SJSA1 (cell line): ENCODE data around the gene ADD3. TPM values are rescaled to one million over a fixed set of nuclear protein-coding genes. Genes with fewer than 3 reads are reported as not detected.

Source experiments
- DNase-seq, 2 experiments: peaks; one replicate each; pipeline ENCODE4 v3.0.0-alpha.2; 2015 to 2020; ENCODE audit warnings: low spot score in 2 of 2, low read depth in 1 of 2
- H3K27ac ChIP-seq: fragments of 250-450 bp; sonication (Bioruptor Pico); 2 replicates; pipeline ENCODE4 v1.5.1; 2020; ENCODE audit warnings: mild to moderate bottlenecking, moderate library complexity
- H3K27me3 ChIP-seq: fragments of 250-450 bp; sonication (Bioruptor Pico); replicated peaks from 2 replicates; pipeline ENCODE4 v1.5.1; 2020; ENCODE audit warnings: mild to moderate bottlenecking, moderate library complexity
- H3K36me3 ChIP-seq: fragments of 250-450 bp; sonication (Bioruptor Pico); 2 replicates; pipeline ENCODE4 v1.5.1; 2020; ENCODE audit warnings: mild to moderate bottlenecking
- H3K4me1 ChIP-seq: fragments of 250-450 bp; sonication (Bioruptor Pico); replicated peaks from 2 replicates; pipeline ENCODE4 v1.6.1; 2021; ENCODE audit warnings: mild to moderate bottlenecking
- H3K4me3 ChIP-seq: fragments of 250-450 bp; sonication (Bioruptor Pico); 2 replicates; pipeline ENCODE4 v1.5.1; 2020; ENCODE audit warnings: mild to moderate bottlenecking
- H3K9me3 ChIP-seq: fragments of 250-450 bp; sonication (Bioruptor Pico); replicated peaks from 2 replicates; pipeline ENCODE4 v1.5.1; 2020; ENCODE audit warnings: mild to moderate bottlenecking
- total RNA-seq: library from RNA; depleted of rRNA; stranded (reverse); fragments of >200 nt; shearing (Covaris generic); gene quantifications from 2 replicates; pipeline ENCODE4 v1.2.3, GENCODE V29; 2014

The ADD3 gene
- total RNA-seq, 1 experiment from 2014 or later, result 303 TPM

GRCh38 chr10:110147961-110148360, 140.2 kb downstream of the ADD3 start:
- Histone ChIP-seq H3K36me3 (no peaks in the 10 kb centered on the region), H3K27ac (no peak overlapping the region), H3K27me3 (no peaks in the 10 kb centered on the region), H3K4me1 (peaks cover 21% of the 10 kb centered on the region), H3K9me3 (no peaks in the 10 kb centered on the region), H3K4me3 (no peak overlapping the region)
- peak in 1 of 2 experiments; percentile 22 for DNase-seq

GRCh38 chr10:110149259-110149658, 141.5 kb downstream of the ADD3 start:
- Histone ChIP-seq H3K4me3 (no peak overlapping the region), H3K36me3 (0 out of 2 replicates have a peak, but pooled peaks cover 4% of the 10 kb centered on the region), H3K4me1 (peaks cover 14% of the 10 kb centered on the region), H3K9me3 (no peaks in the 10 kb centered on the region), H3K27ac (no peak overlapping the region), H3K27me3 (no peaks in the 10 kb centered on the region; the same call in 1 of the 2 replicates)
- no peak for DNase-seq

GRCh38 chr10:110150046-110150445, 142.3 kb downstream of the ADD3 start:
- H3K27ac ChIP-seq, result no peak overlapping the region
- H3K36me3 ChIP-seq, result 0 out of 2 replicates have a peak, but pooled peaks cover 4% of the 10 kb centered on the region
- H3K27me3 ChIP-seq, result no peaks in the 10 kb centered on the region; the same call in 1 of the 2 replicates
- no peak overlapping the region for H3K4me3 ChIP-seq
- H3K9me3 ChIP-seq, result no peaks in the 10 kb centered on the region
- no peak for DNase-seq
- peaks cover 7% of the 10 kb centered on the region for H3K4me1 ChIP-seq

GRCh38 chr10:110150981-110151380, 143.2 kb downstream of the ADD3 start:
- no peaks in the 10 kb centered on the region for H3K9me3 ChIP-seq
- H3K4me1 ChIP-seq, result peaks cover 3% of the 10 kb centered on the region; the same call in 1 of the 2 replicates
- H3K27ac ChIP-seq, result no peak overlapping the region
- H3K36me3 ChIP-seq, result 0 out of 2 replicates have a peak, but pooled peaks cover 4% of the 10 kb centered on the region
- no peak for DNase-seq
- no peaks in the 10 kb centered on the region; the same call in 1 of the 2 replicates for H3K27me3 ChIP-seq
- no peak overlapping the region for H3K4me3 ChIP-seq

- no peak overlapping the region for H3K4me3 ChIP-seq
- H3K9me3 ChIP-seq, result no peaks in the 10 kb centered on the region
- H3K27ac ChIP-seq, result no peak overlapping the region
- DNase-seq, result no peak
- H3K27me3 ChIP-seq, result no peaks in the 10 kb centered on the region; the same call in 1 of the 2 replicates
- peaks cover 3% of the 10 kb centered on the region; the same call in 1 of the 2 replicates for H3K4me1 ChIP-seq
- H3K36me3 ChIP-seq, result 0 out of 2 replicates have a peak, but pooled peaks cover 4% of the 10 kb centered on the region
Measured at GRCh38 chr10:110151467-110151866, 143.7 kb downstream of the ADD3 start.

GRCh38 chr10:110151971-110152370, 144.2 kb downstream of the ADD3 start:
- peak in 1 of 2 experiments; percentile 40 for DNase-seq
- Histone ChIP-seq H3K36me3 (0 out of 2 replicates have a peak, but pooled peaks cover 4% of the 10 kb centered on the region), H3K27ac (no peak overlapping the region), H3K4me1 (peaks cover 3% of the 10 kb centered on the region; the same call in 1 of the 2 replicates), H3K4me3 (no peak overlapping the region), H3K27me3 (no peaks in the 10 kb centered on the region; the same call in 1 of the 2 replicates), H3K9me3 (no peaks in the 10 kb centered on the region)

GRCh38 chr10:110153396-110153795, 145.6 kb downstream of the ADD3 start:
- Histone ChIP-seq H3K4me1 (no peaks in the 10 kb centered on the region), H3K27ac (no peak overlapping the region), H3K36me3 (0 out of 2 replicates have a peak, but pooled peaks cover 4% of the 10 kb centered on the region), H3K27me3 (no peaks in the 10 kb centered on the region; the same call in 1 of the 2 replicates), H3K9me3 (no peaks in the 10 kb centered on the region), H3K4me3 (no peak overlapping the region)
- DNase-seq, result no peak

- H3K27me3 ChIP-seq, result no peaks in the 10 kb centered on the region; the same call in 1 of the 2 replicates
- peak in 1 of 2 experiments; percentile 17 for DNase-seq
- H3K4me1 ChIP-seq, result no peaks in the 10 kb centered on the region
- H3K4me3 ChIP-seq, result no peak overlapping the region
- 0 out of 2 replicates have a peak, but pooled peaks cover 4% of the 10 kb centered on the region for H3K36me3 ChIP-seq
- H3K27ac ChIP-seq, result no peak overlapping the region
- H3K9me3 ChIP-seq, result no peaks in the 10 kb centered on the region
Measured at GRCh38 chr10:110156046-110156445, 148.3 kb downstream of the ADD3 start.

GRCh38 chr10:110158051-110159005, 150.5 kb downstream of the ADD3 start:
- H3K27ac ChIP-seq, result no peak overlapping the region
- H3K4me1 ChIP-seq, result no peaks in the 10 kb centered on the region
- H3K27me3 ChIP-seq, result no peaks in the 10 kb centered on the region; the same call in 1 of the 2 replicates
- no peaks in the 10 kb centered on the region for H3K9me3 ChIP-seq
- no peak overlapping the region for H3K4me3 ChIP-seq
- H3K36me3 ChIP-seq, result 0 out of 2 replicates have a peak, but pooled peaks cover 4% of the 10 kb centered on the region
- no peak for DNase-seq

- DNase-seq, result no peak
- H3K27ac ChIP-seq, result no peak overlapping the region
- no peaks in the 10 kb centered on the region for H3K36me3 ChIP-seq
- H3K4me3 ChIP-seq, result no peak overlapping the region
- H3K9me3 ChIP-seq, result no peaks in the 10 kb centered on the region
- no peaks in the 10 kb centered on the region for H3K27me3 ChIP-seq
- no peaks in the 10 kb centered on the region for H3K4me1 ChIP-seq
Measured at GRCh38 chr10:110160081-110160480, 152.3 kb downstream of the ADD3 start.

GRCh38 chr10:110160522-110160921, 152.7 kb downstream of the ADD3 start:
- no peaks in the 10 kb centered on the region for H3K36me3 ChIP-seq
- no peaks in the 10 kb centered on the region for H3K9me3 ChIP-seq
- H3K27me3 ChIP-seq, result no peaks in the 10 kb centered on the region
- H3K4me3 ChIP-seq, result no peak overlapping the region
- DNase-seq, result no peak
- no peaks in the 10 kb centered on the region for H3K4me1 ChIP-seq
- no peak overlapping the region for H3K27ac ChIP-seq

- H3K36me3 ChIP-seq, result no peaks in the 10 kb centered on the region
- no peaks in the 10 kb centered on the region for H3K4me1 ChIP-seq
- DNase-seq, result no peak
- H3K27me3 ChIP-seq, result peaks cover 3% of the 10 kb centered on the region; the same call in 1 of the 2 replicates
- no peak overlapping the region for H3K27ac ChIP-seq
- H3K4me3 ChIP-seq, result no peak overlapping the region
- H3K9me3 ChIP-seq, result no peaks in the 10 kb centered on the region
Measured at GRCh38 chr10:110162741-110163145, 155.0 kb downstream of the ADD3 start.

- no peak for DNase-seq
- H3K4me1 ChIP-seq, result no peaks in the 10 kb centered on the region
- H3K36me3 ChIP-seq, result no peaks in the 10 kb centered on the region
- no peak overlapping the region for H3K27ac ChIP-seq
- no peaks in the 10 kb centered on the region for H3K9me3 ChIP-seq
- peaks cover 3% of the 10 kb centered on the region; the same call in 1 of the 2 replicates for H3K27me3 ChIP-seq
- no peak overlapping the region for H3K4me3 ChIP-seq
Measured at GRCh38 chr10:110163192-110163773, 155.5 kb downstream of the ADD3 start.
